Activated CD4-positive, alpha-beta memory T cell treated with anti-CD3 and anti-CD28 coated beads, Interleukin-2, amount 10 ng/mL, durations not matched to agents 7 days and 5 days (primary cell): ENCODE data around the gene LRP1B. TPM values are rescaled to one million over a fixed set of nuclear protein-coding genes. Genes with fewer than 3 reads are reported as not detected.
"Not testable (repeated sequence)": the region's sequence is repeated elsewhere in the genome, so short reads cannot be mapped to it uniquely, and the experiment has no call there.

Experiments
- CTCF ChIA-PET: fragments of 350-600 bp; sonication (Branson Sonifier 250); formaldehyde crosslinking; loops from one replicate; lab custom pipeline; 2021; ENCODE audit warnings: antibody characterized with exemption, inconsistent platforms; lab: Charles Lee
- POLR2A ChIA-PET: fragments of 350-600 bp; sonication (Branson Sonifier 250); formaldehyde crosslinking; loops from one replicate; lab custom pipeline; 2021; ENCODE audit warnings: antibody characterized with exemption; lab: Charles Lee
- DNase-seq: peaks from one replicate; pipeline ENCODE4 v3.0.0-alpha.2; 2020
- H3K27ac Mint-ChIP-seq: one replicate; pipeline ENCODE4 v1.8.0; 2021; ENCODE audit warnings: mild to moderate bottlenecking, mixed read lengths
- H3K27me3 Mint-ChIP-seq: one replicate; pipeline ENCODE4 v1.8.0; 2021; ENCODE audit warnings: mixed read lengths
- H3K36me3 Mint-ChIP-seq: one replicate; pipeline ENCODE4 v1.8.0; 2021; ENCODE audit warnings: low read depth, mixed read lengths
- H3K4me1 Mint-ChIP-seq: one replicate; pipeline ENCODE4 v1.8.0; 2021; ENCODE audit warnings: mixed read lengths
- H3K4me3 Mint-ChIP-seq: one replicate; pipeline ENCODE4 v1.8.0; 2021; ENCODE audit warnings: mild to moderate bottlenecking, mixed read lengths
- H3K9me3 Mint-ChIP-seq: one replicate; pipeline ENCODE4 v1.8.0; 2021; ENCODE audit warnings: mixed read lengths
- total RNA-seq, 2 experiments: library from RNA; stranded (reverse); gene quantifications; one replicate each; pipeline ENCODE4 v1.2.3, GENCODE V29; 2021

Gene LRP1B
- total RNA-seq, 2 experiments from 2014 or later = not detected

- H3K27ac Mint-ChIP-seq, H3K27me3 Mint-ChIP-seq, H3K36me3 Mint-ChIP-seq, H3K4me3 Mint-ChIP-seq, H3K4me1 Mint-ChIP-seq, POLR2A ChIA-PET, DNase-seq, CTCF ChIA-PET: not testable (repeated sequence)
- H3K9me3 Mint-ChIP-seq = peaks cover 10% of the 10 kb centered on the region
These were observed 1480.7 kb downstream of the LRP1B start for GRCh38 chr2:140650134-140650533.

GRCh38 chr2:140648393-140648792, 1482.4 kb downstream of the LRP1B start:
- ChIA-PET POLR2A (no interaction called here), CTCF (no interaction called here)
- Mint-ChIP-seq H3K4me1 (no peaks in the 10 kb centered on the region), H3K4me3 (no peak overlapping the region), H3K27me3 (no peaks in the 10 kb centered on the region), H3K27ac (no peak overlapping the region), H3K36me3 (no peaks in the 10 kb centered on the region), H3K9me3 (peaks cover 7% of the 10 kb centered on the region)
- DNase-seq = no peak

GRCh38 chr2:140643761-140644187, 1487.0 kb downstream of the LRP1B start:
- H3K27ac Mint-ChIP-seq = no peak overlapping the region
- no peaks in the 10 kb centered on the region for H3K36me3 Mint-ChIP-seq
- ChIA-PET CTCF (no interaction called here), POLR2A (no interaction called here)
- H3K4me1 Mint-ChIP-seq = no peaks in the 10 kb centered on the region
- H3K9me3 Mint-ChIP-seq = peaks cover 18% of the 10 kb centered on the region
- no peak for DNase-seq
- H3K27me3 Mint-ChIP-seq = no peaks in the 10 kb centered on the region
- no peak overlapping the region for H3K4me3 Mint-ChIP-seq

- no peak overlapping the region for H3K27ac Mint-ChIP-seq
- no peaks in the 10 kb centered on the region for H3K36me3 Mint-ChIP-seq
- ChIA-PET CTCF (no interaction called here), POLR2A (no interaction called here)
- no peak for DNase-seq
- H3K9me3 Mint-ChIP-seq = peaks cover 14% of the 10 kb centered on the region
- H3K4me3 Mint-ChIP-seq = no peak overlapping the region
- H3K27me3 Mint-ChIP-seq = no peaks in the 10 kb centered on the region
- no peaks in the 10 kb centered on the region for H3K4me1 Mint-ChIP-seq
These were observed 1489.7 kb downstream of the LRP1B start for GRCh38 chr2:140641163-140641562.

- H3K9me3 Mint-ChIP-seq = peaks cover 12% of the 10 kb centered on the region
- H3K4me3 Mint-ChIP-seq = no peak overlapping the region
- H3K27me3 Mint-ChIP-seq = no peaks in the 10 kb centered on the region
- no peak for DNase-seq
- ChIA-PET CTCF (no interaction called here), POLR2A (no interaction called here)
- H3K36me3 Mint-ChIP-seq = no peaks in the 10 kb centered on the region
- no peak overlapping the region for H3K27ac Mint-ChIP-seq
- H3K4me1 Mint-ChIP-seq = no peaks in the 10 kb centered on the region
These were observed 1491.2 kb downstream of the LRP1B start for GRCh38 chr2:140639628-140640027.

- no peak overlapping the region for H3K4me3 Mint-ChIP-seq
- H3K27ac Mint-ChIP-seq = no peak overlapping the region
- DNase-seq = no peak
- no peaks in the 10 kb centered on the region for H3K27me3 Mint-ChIP-seq
- CTCF ChIA-PET = no interaction called here
- peaks cover 13% of the 10 kb centered on the region for H3K9me3 Mint-ChIP-seq
- H3K36me3 Mint-ChIP-seq = no peaks in the 10 kb centered on the region
- POLR2A ChIA-PET = no interaction called here
- H3K4me1 Mint-ChIP-seq = no peaks in the 10 kb centered on the region
These were observed 1500.3 kb downstream of the LRP1B start for GRCh38 chr2:140630557-140630956.

- H3K4me1 Mint-ChIP-seq = no peaks in the 10 kb centered on the region
- H3K4me3 Mint-ChIP-seq = no peak overlapping the region
- DNase-seq = no peak
- POLR2A ChIA-PET = no interaction called here
- H3K36me3 Mint-ChIP-seq = no peaks in the 10 kb centered on the region
- H3K27ac Mint-ChIP-seq = no peak overlapping the region
- CTCF ChIA-PET = no interaction called here
- H3K27me3 Mint-ChIP-seq = no peaks in the 10 kb centered on the region
- H3K9me3 Mint-ChIP-seq = peaks cover 21% of the 10 kb centered on the region
These were observed 1502.9 kb downstream of the LRP1B start for GRCh38 chr2:140627885-140628284.

GRCh38 chr2:140627136-140627535, 1503.7 kb downstream of the LRP1B start:
- H3K4me3 Mint-ChIP-seq = no peak overlapping the region
- no peaks in the 10 kb centered on the region for H3K36me3 Mint-ChIP-seq
- DNase-seq = no peak
- no peaks in the 10 kb centered on the region for H3K4me1 Mint-ChIP-seq
- CTCF ChIA-PET = no interaction called here
- POLR2A ChIA-PET = no interaction called here
- no peaks in the 10 kb centered on the region for H3K27me3 Mint-ChIP-seq
- H3K9me3 Mint-ChIP-seq = peaks cover 21% of the 10 kb centered on the region
- H3K27ac Mint-ChIP-seq = no peak overlapping the region

GRCh38 chr2:140624200-140624599, 1506.6 kb downstream of the LRP1B start:
- no peaks in the 10 kb centered on the region for H3K36me3 Mint-ChIP-seq
- peaks cover 18% of the 10 kb centered on the region for H3K9me3 Mint-ChIP-seq
- ChIA-PET POLR2A (no interaction called here), CTCF (no interaction called here)
- no peaks in the 10 kb centered on the region for H3K27me3 Mint-ChIP-seq
- no peaks in the 10 kb centered on the region for H3K4me1 Mint-ChIP-seq
- no peak for DNase-seq
- H3K4me3 Mint-ChIP-seq = no peak overlapping the region
- no peak overlapping the region for H3K27ac Mint-ChIP-seq

GRCh38 chr2:140621583-140622362, 1509.0 kb downstream of the LRP1B start:
- H3K27ac Mint-ChIP-seq = no peak overlapping the region

GRCh38 chr2:140604788-140605187, 1526.0 kb downstream of the LRP1B start:
- peaks cover under 1% of the 10 kb centered on the region for H3K9me3 Mint-ChIP-seq
- H3K4me1 Mint-ChIP-seq = no peaks in the 10 kb centered on the region
- no peaks in the 10 kb centered on the region for H3K27me3 Mint-ChIP-seq
- ChIA-PET POLR2A (no interaction called here), CTCF (no interaction called here)
- no peak for DNase-seq
- no peak overlapping the region for H3K4me3 Mint-ChIP-seq
- no peak overlapping the region for H3K27ac Mint-ChIP-seq
- no peaks in the 10 kb centered on the region for H3K36me3 Mint-ChIP-seq

More at GRCh38 chr2:140621583-140622362, 1509.0 kb downstream of the LRP1B start:
- no peaks in the 10 kb centered on the region for H3K27me3 Mint-ChIP-seq
- no peaks in the 10 kb centered on the region for H3K4me1 Mint-ChIP-seq
- ChIA-PET CTCF (no interaction called here), POLR2A (no interaction called here)
- no peak overlapping the region for H3K4me3 Mint-ChIP-seq
- DNase-seq = no peak
- H3K36me3 Mint-ChIP-seq = no peaks in the 10 kb centered on the region
- H3K9me3 Mint-ChIP-seq = peaks cover 13% of the 10 kb centered on the region

- Mint-ChIP-seq H3K4me1 (no peaks in the 10 kb centered on the region), H3K36me3 (no peaks in the 10 kb centered on the region), H3K27me3 (no peaks in the 10 kb centered on the region), H3K4me3 (no peak overlapping the region), H3K9me3 (no peaks in the 10 kb centered on the region), H3K27ac (no peak overlapping the region)
- ChIA-PET CTCF (no interaction called here), POLR2A (no interaction called here)
- no peak for DNase-seq
These were observed 1526.7 kb downstream of the LRP1B start for GRCh38 chr2:140604096-140604495.

- no peaks in the 10 kb centered on the region for H3K4me1 Mint-ChIP-seq
- no peaks in the 10 kb centered on the region for H3K36me3 Mint-ChIP-seq
These were observed 1527.4 kb downstream of the LRP1B start for GRCh38 chr2:140603416-140603815.

GRCh38 chr2:140601801-140602200, 1529.0 kb downstream of the LRP1B start:
- H3K36me3 Mint-ChIP-seq = no peaks in the 10 kb centered on the region
- H3K4me3 Mint-ChIP-seq = no peak overlapping the region
- no peaks in the 10 kb centered on the region for H3K27me3 Mint-ChIP-seq
- ChIA-PET POLR2A (no interaction called here), CTCF (no interaction called here)
- no peak overlapping the region for H3K27ac Mint-ChIP-seq
- no peaks in the 10 kb centered on the region for H3K4me1 Mint-ChIP-seq
- no peak for DNase-seq
- H3K9me3 Mint-ChIP-seq = no peaks in the 10 kb centered on the region

More at GRCh38 chr2:140603416-140603815, 1527.4 kb downstream of the LRP1B start:
- Mint-ChIP-seq H3K27me3 (no peaks in the 10 kb centered on the region), H3K4me3 (no peak overlapping the region), H3K9me3 (no peaks in the 10 kb centered on the region), H3K27ac (no peak overlapping the region)
- CTCF ChIA-PET = no interaction called here
- POLR2A ChIA-PET = no interaction called here
- DNase-seq = no peak
